Activated T-helper 2 cell treated with anti-CD3 and anti-CD28 coated beads, Interferon-gamma antibody, Interleukin-2, Interleukin-4, amounts not matched to agents 10 μg/mL and 5 μg/mL and 100 μg/mL, durations not matched to agents 14 hours and 24 hours and 36 hours (primary cell): Measurements from ENCODE around the gene M1AP. TPM values are rescaled to one million over a fixed set of nuclear protein-coding genes. Genes with fewer than 3 reads are reported as not detected.

ENCODE experiments used
- DNase-seq: peaks from one replicate; pipeline ENCODE4 v3.0.0; 2021; ENCODE audit warnings: low spot score
- H3K27ac Mint-ChIP-seq: one replicate; pipeline ENCODE4 v1.8.0; 2021; ENCODE audit warnings: mixed read lengths
- H3K27me3 Mint-ChIP-seq: one replicate; pipeline ENCODE4 v1.8.0; 2021; ENCODE audit warnings: low read depth, mixed read lengths
- H3K36me3 Mint-ChIP-seq: one replicate; pipeline ENCODE4 v1.8.0; 2021; ENCODE audit warnings: low read depth, mixed read lengths
- H3K4me1 Mint-ChIP-seq: one replicate; pipeline ENCODE4 v1.8.0; 2021; ENCODE audit warnings: low read depth, mixed read lengths
- H3K4me3 Mint-ChIP-seq: one replicate; pipeline ENCODE4 v1.8.0; 2021; ENCODE audit warnings: low read depth, mild to moderate bottlenecking, moderate library complexity, mixed read lengths
- H3K9me3 Mint-ChIP-seq: one replicate; pipeline ENCODE4 v1.8.0; 2021; ENCODE audit warnings: mixed read lengths
- intact Hi-C: fragments of 100-400 bp; cut with micrococcal nuclease; formaldehyde crosslinking; loops from one replicate; pipeline ENCODE4 v1.15.1; 2023
- total RNA-seq: library from RNA; stranded (reverse); gene quantifications from 2 replicates; pipeline ENCODE4 v1.2.3, GENCODE V29; 2022

The M1AP gene
- total RNA-seq, 1 donor from 2014 or later = not detected

GRCh38 chr2:74542978-74543377, 105.2 kb downstream of the M1AP start:
- peaks cover 30% of the 10 kb centered on the region for H3K27me3 Mint-ChIP-seq
- DNase-seq = no peak

GRCh38 chr2:74540291-74540690, 107.8 kb downstream of the M1AP start:
- no peak overlapping the region for H3K4me3 Mint-ChIP-seq
- no peak overlapping the region for H3K27ac Mint-ChIP-seq
- H3K27me3 Mint-ChIP-seq = peaks cover 19% of the 10 kb centered on the region
- intact Hi-C loops = no loop called here
- DNase-seq = no peak
- H3K36me3 Mint-ChIP-seq = no peaks in the 10 kb centered on the region
- H3K9me3 Mint-ChIP-seq = no peaks in the 10 kb centered on the region
- H3K4me1 Mint-ChIP-seq = peaks cover 8% of the 10 kb centered on the region

More at GRCh38 chr2:74542978-74543377, 105.2 kb downstream of the M1AP start:
- no peak overlapping the region for H3K4me3 Mint-ChIP-seq
- H3K27ac Mint-ChIP-seq = no peak overlapping the region
- intact Hi-C loops = no loop called here
- H3K9me3 Mint-ChIP-seq = no peaks in the 10 kb centered on the region
- H3K36me3 Mint-ChIP-seq = no peaks in the 10 kb centered on the region
- H3K4me1 Mint-ChIP-seq = peaks cover 18% of the 10 kb centered on the region

GRCh38 chr2:74538881-74539339, 109.2 kb downstream of the M1AP start:
- intact Hi-C loops = no loop called here
- Mint-ChIP-seq H3K4me3 (no peak overlapping the region), H3K9me3 (no peaks in the 10 kb centered on the region), H3K27ac (no peak overlapping the region), H3K4me1 (peaks cover 8% of the 10 kb centered on the region), H3K27me3 (peaks cover 13% of the 10 kb centered on the region), H3K36me3 (no peaks in the 10 kb centered on the region)
- DNase-seq = no peak

GRCh38 chr2:74537140-74537539, 111.0 kb downstream of the M1AP start:
- Mint-ChIP-seq H3K9me3 (no peaks in the 10 kb centered on the region), H3K36me3 (peaks cover 7% of the 10 kb centered on the region), H3K27ac (no peak overlapping the region), H3K27me3 (peaks cover 9% of the 10 kb centered on the region), H3K4me3 (no peak overlapping the region), H3K4me1 (peaks cover 10% of the 10 kb centered on the region)
- no peak for DNase-seq
- intact Hi-C loops = no loop called here

- Mint-ChIP-seq H3K27ac (no peak overlapping the region), H3K9me3 (no peaks in the 10 kb centered on the region), H3K27me3 (peaks cover 9% of the 10 kb centered on the region), H3K36me3 (peaks cover 13% of the 10 kb centered on the region), H3K4me3 (no peak overlapping the region), H3K4me1 (peaks cover 17% of the 10 kb centered on the region)
- intact Hi-C loops = no loop called here
- no peak for DNase-seq
These were observed 111.8 kb downstream of the M1AP start for GRCh38 chr2:74536166-74536950.

GRCh38 chr2:74535440-74535965, 112.6 kb downstream of the M1AP start:
- peaks cover 20% of the 10 kb centered on the region for H3K36me3 Mint-ChIP-seq

GRCh38 chr2:74534411-74534810, 113.7 kb downstream of the M1AP start:
- Mint-ChIP-seq H3K4me3 (no peak overlapping the region), H3K27ac (no peak overlapping the region), H3K36me3 (peaks cover 20% of the 10 kb centered on the region), H3K9me3 (no peaks in the 10 kb centered on the region), H3K4me1 (peaks cover 26% of the 10 kb centered on the region), H3K27me3 (peaks cover 9% of the 10 kb centered on the region)
- no peak for DNase-seq
- intact Hi-C loops = loop anchor here (5.0 kb wide), 1 partner anchor 37 kb away; the partner anchor contains the start of gene LBX2

More at GRCh38 chr2:74535440-74535965, 112.6 kb downstream of the M1AP start:
- no peak overlapping the region for H3K27ac Mint-ChIP-seq
- intact Hi-C loops = no loop called here
- H3K4me3 Mint-ChIP-seq = no peak overlapping the region
- H3K27me3 Mint-ChIP-seq = peaks cover 9% of the 10 kb centered on the region
- no peaks in the 10 kb centered on the region for H3K9me3 Mint-ChIP-seq
- H3K4me1 Mint-ChIP-seq = peaks cover 25% of the 10 kb centered on the region
- no peak for DNase-seq

- Mint-ChIP-seq H3K27ac (no peak overlapping the region), H3K4me3 (no peak overlapping the region), H3K27me3 (peaks cover 9% of the 10 kb centered on the region), H3K9me3 (no peaks in the 10 kb centered on the region), H3K4me1 (peaks cover 21% of the 10 kb centered on the region), H3K36me3 (peaks cover 28% of the 10 kb centered on the region)
- DNase-seq = no peak
- intact Hi-C loops = loop anchor here (5.0 kb wide), 1 partner anchor 36 kb away; the partner anchor contains the start of gene LBX2
These were observed 114.7 kb downstream of the M1AP start for GRCh38 chr2:74533464-74533863.

GRCh38 chr2:74532222-74532621, 115.9 kb downstream of the M1AP start:
- intact Hi-C loops = loop anchor here (5.0 kb wide), 1 partner anchor 35 kb away; the partner anchor contains the start of gene LBX2
- Mint-ChIP-seq H3K9me3 (no peaks in the 10 kb centered on the region), H3K4me3 (peak overlapping the region; percentile 68), H3K36me3 (peaks cover 40% of the 10 kb centered on the region), H3K27ac (peak overlapping the region; percentile 66), H3K4me1 (peaks cover 30% of the 10 kb centered on the region), H3K27me3 (peaks cover under 1% of the 10 kb centered on the region)
- DNase-seq = no peak

- Mint-ChIP-seq H3K9me3 (no peaks in the 10 kb centered on the region), H3K27me3 (no peaks in the 10 kb centered on the region), H3K4me3 (peak overlapping the region; percentile 99), H3K27ac (peak overlapping the region; percentile 96), H3K4me1 (peaks cover 35% of the 10 kb centered on the region), H3K36me3 (peaks cover 46% of the 10 kb centered on the region)
- DNase-seq = no peak
- intact Hi-C loops = loop anchor here (2.0 to 5.0 kb wide), 2 partner anchors 17 to 34 kb away; partner anchors contain the start of gene LBX2
These were observed 116.5 kb downstream of the M1AP start for GRCh38 chr2:74531666-74532065.

- Mint-ChIP-seq H3K27ac (peak overlapping the region; percentile 96), H3K36me3 (peaks cover 56% of the 10 kb centered on the region), H3K4me3 (peak overlapping the region; percentile 99), H3K9me3 (no peaks in the 10 kb centered on the region), H3K4me1 (peaks cover 41% of the 10 kb centered on the region), H3K27me3 (no peaks in the 10 kb centered on the region)
- intact Hi-C loops = loop anchor here (2.0 to 5.0 kb wide), 2 partner anchors 18 to 33 kb away; partner anchors contain the start of gene LBX2
- peak; percentile 33 for DNase-seq
These were observed 117.6 kb downstream of the M1AP start for GRCh38 chr2:74530239-74531187.
